Measurements from ENCODE around the gene PDSS2. TPM values are rescaled to one million over a fixed set of nuclear protein-coding genes. Genes with fewer than 3 reads are reported as not detected.
"Not testable (repeated sequence)": the region's sequence is repeated elsewhere in the genome, so short reads cannot be mapped to it uniquely, and the experiment has no call there.

The PDSS2 gene
- total RNA-seq, 1 donor from 2014 or later: 7.9 TPM

- H3K4me3 Mint-ChIP-seq (ENCODE audit: unreplicated experiment): no peak overlapping the region
- no peaks in the 10 kb centered on the region for H3K36me3 Mint-ChIP-seq (ENCODE audit: low read depth, unreplicated experiment)
- peak overlapping the region; percentile 92 for H3K27ac Mint-ChIP-seq (ENCODE audit: unreplicated experiment)
- peaks cover 5% of the 10 kb centered on the region for H3K4me1 Mint-ChIP-seq (ENCODE audit: unreplicated experiment)
- peaks cover 8% of the 10 kb centered on the region for H3K27me3 Mint-ChIP-seq (ENCODE audit: unreplicated experiment)
- peak; percentile 27 for DNase-seq (ENCODE audit: low spot score)
- no peaks in the 10 kb centered on the region for H3K9me3 Mint-ChIP-seq (ENCODE audit: unreplicated experiment)
- TF ChIP-seq CTCF (IDR thresholded peaks at IDR 0.05; ENCODE audit: unreplicated experiment): no peak
These were observed 305.1 kb downstream of the PDSS2 start for GRCh38 chr6:107154131-107154800.

- Mint-ChIP-seq H3K4me3 (ENCODE audit: unreplicated experiment) (no peak overlapping the region), H3K9me3 (ENCODE audit: unreplicated experiment) (no peaks in the 10 kb centered on the region), H3K4me1 (ENCODE audit: unreplicated experiment) (peaks cover 5% of the 10 kb centered on the region), H3K36me3 (ENCODE audit: low read depth, unreplicated experiment) (no peaks in the 10 kb centered on the region), H3K27ac (ENCODE audit: unreplicated experiment) (no peak overlapping the region), H3K27me3 (ENCODE audit: unreplicated experiment) (peaks cover 8% of the 10 kb centered on the region)
- no peak for DNase-seq (ENCODE audit: low spot score)
- no peak for TF ChIP-seq CTCF (IDR thresholded peaks at IDR 0.05; ENCODE audit: unreplicated experiment)
These were observed 306.5 kb downstream of the PDSS2 start for GRCh38 chr6:107152638-107153430.

GRCh38 chr6:107144666-107145065 lies 314.7 kb downstream of the PDSS2 start:
- TF ChIP-seq CTCF (IDR thresholded peaks at IDR 0.05; ENCODE audit: unreplicated experiment): no peak
- Mint-ChIP-seq H3K36me3 (ENCODE audit: low read depth, unreplicated experiment) (no peaks in the 10 kb centered on the region), H3K27me3 (ENCODE audit: unreplicated experiment) (no peaks in the 10 kb centered on the region), H3K9me3 (ENCODE audit: unreplicated experiment) (no peaks in the 10 kb centered on the region), H3K4me3 (ENCODE audit: unreplicated experiment) (no peak overlapping the region), H3K4me1 (ENCODE audit: unreplicated experiment) (no peaks in the 10 kb centered on the region), H3K27ac (ENCODE audit: unreplicated experiment) (no peak overlapping the region)
- DNase-seq (ENCODE audit: low spot score): no peak

GRCh38 chr6:107144014-107144413 lies 315.4 kb downstream of the PDSS2 start:
- Mint-ChIP-seq H3K9me3 (ENCODE audit: unreplicated experiment) (no peaks in the 10 kb centered on the region), H3K36me3 (ENCODE audit: low read depth, unreplicated experiment) (no peaks in the 10 kb centered on the region), H3K27ac (ENCODE audit: unreplicated experiment) (no peak overlapping the region), H3K27me3 (ENCODE audit: unreplicated experiment) (no peaks in the 10 kb centered on the region), H3K4me3 (ENCODE audit: unreplicated experiment) (no peak overlapping the region), H3K4me1 (ENCODE audit: unreplicated experiment) (no peaks in the 10 kb centered on the region)
- no peak for DNase-seq (ENCODE audit: low spot score)
- TF ChIP-seq CTCF (IDR thresholded peaks at IDR 0.05; ENCODE audit: unreplicated experiment): no peak

- no peaks in the 10 kb centered on the region for H3K36me3 Mint-ChIP-seq (ENCODE audit: low read depth, unreplicated experiment)
- H3K4me3 Mint-ChIP-seq (ENCODE audit: unreplicated experiment): no peak overlapping the region
- no peak for DNase-seq (ENCODE audit: low spot score)
- no peaks in the 10 kb centered on the region for H3K9me3 Mint-ChIP-seq (ENCODE audit: unreplicated experiment)
- H3K27ac Mint-ChIP-seq (ENCODE audit: unreplicated experiment): no peak overlapping the region
- H3K27me3 Mint-ChIP-seq (ENCODE audit: unreplicated experiment): no peaks in the 10 kb centered on the region
- no peak for TF ChIP-seq CTCF (IDR thresholded peaks at IDR 0.05; ENCODE audit: unreplicated experiment)
- no peaks in the 10 kb centered on the region for H3K4me1 Mint-ChIP-seq (ENCODE audit: unreplicated experiment)
These were observed 318.8 kb downstream of the PDSS2 start for GRCh38 chr6:107140581-107140980.

- H3K27me3 Mint-ChIP-seq (ENCODE audit: unreplicated experiment); DNase-seq (ENCODE audit: low spot score); H3K27ac Mint-ChIP-seq (ENCODE audit: unreplicated experiment); H3K4me3 Mint-ChIP-seq (ENCODE audit: unreplicated experiment); H3K9me3 Mint-ChIP-seq (ENCODE audit: unreplicated experiment); H3K4me1 Mint-ChIP-seq (ENCODE audit: unreplicated experiment); H3K36me3 Mint-ChIP-seq (ENCODE audit: low read depth, unreplicated experiment): not testable (repeated sequence)
These were observed 323.0 kb downstream of the PDSS2 start for GRCh38 chr6:107136324-107136723.

GRCh38 chr6:107135048-107135680 lies 324.2 kb downstream of the PDSS2 start:
- not testable (repeated sequence) for DNase-seq (ENCODE audit: low spot score); H3K27me3 Mint-ChIP-seq (ENCODE audit: unreplicated experiment); H3K4me1 Mint-ChIP-seq (ENCODE audit: unreplicated experiment); H3K27ac Mint-ChIP-seq (ENCODE audit: unreplicated experiment); H3K36me3 Mint-ChIP-seq (ENCODE audit: low read depth, unreplicated experiment); H3K9me3 Mint-ChIP-seq (ENCODE audit: unreplicated experiment); H3K4me3 Mint-ChIP-seq (ENCODE audit: unreplicated experiment)
